Measurements from ENCODE around the gene RPL15. TPM values are rescaled to one million over a fixed set of nuclear protein-coding genes. Genes with fewer than 3 reads are reported as not detected.
"Not testable (repeated sequence)": the region's sequence is repeated elsewhere in the genome, so short reads cannot be mapped to it uniquely, and the experiment has no call there.

RPL15 gene
- total and polyA plus RNA-seq, 2 experiments from 2014 or later: 1,318 to 3,305 TPM

- no peak overlapping the region for H3K4me3 ChIP-seq
- DNase-seq (ENCODE audit: low spot score): no peak
- no peak overlapping the region for H3K27ac ChIP-seq
- no peak overlapping the region for H2AFZ ChIP-seq
- H3K36me3 ChIP-seq (replicated peaks; ENCODE audit: insufficient read depth, low read depth): no peaks in the 10 kb centered on the region
- no peaks in the 10 kb centered on the region for H3K9me3 ChIP-seq (ENCODE audit: low read depth)
- H3K9me2 ChIP-seq (replicated peaks; ENCODE audit: insufficient read depth): no peaks in the 10 kb centered on the region
- no peak for TF ChIP-seq EZH2phosphoT487 (IDR thresholded peaks at IDR 0.05; ENCODE audit: low read depth, severe bottlenecking, unreplicated experiment)
- TF ChIP-seq, protein P1, sequence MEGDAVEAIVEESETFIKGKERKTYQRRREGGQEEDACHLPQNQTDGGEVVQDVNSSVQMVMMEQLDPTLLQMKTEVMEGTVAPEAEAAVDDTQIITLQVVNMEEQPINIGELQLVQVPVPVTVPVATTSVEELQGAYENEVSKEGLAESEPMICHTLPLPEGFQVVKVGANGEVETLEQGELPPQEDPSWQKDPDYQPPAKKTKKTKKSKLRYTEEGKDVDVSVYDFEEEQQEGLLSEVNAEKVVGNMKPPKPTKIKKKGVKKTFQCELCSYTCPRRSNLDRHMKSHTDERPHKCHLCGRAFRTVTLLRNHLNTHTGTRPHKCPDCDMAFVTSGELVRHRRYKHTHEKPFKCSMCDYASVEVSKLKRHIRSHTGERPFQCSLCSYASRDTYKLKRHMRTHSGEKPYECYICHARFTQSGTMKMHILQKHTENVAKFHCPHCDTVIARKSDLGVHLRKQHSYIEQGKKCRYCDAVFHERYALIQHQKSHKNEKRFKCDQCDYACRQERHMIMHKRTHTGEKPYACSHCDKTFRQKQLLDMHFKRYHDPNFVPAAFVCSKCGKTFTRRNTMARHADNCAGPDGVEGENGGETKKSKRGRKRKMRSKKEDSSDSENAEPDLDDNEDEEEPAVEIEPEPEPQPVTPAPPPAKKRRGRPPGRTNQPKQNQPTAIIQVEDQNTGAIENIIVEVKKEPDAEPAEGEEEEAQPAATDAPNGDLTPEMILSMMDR (IDR thresholded peaks at IDR 0.05; ENCODE audit: poor library complexity): no peak
- no peak for TF ChIP-seq EZH2 (IDR thresholded peaks at IDR 0.05; ENCODE audit: borderline replicate concordance)
- peaks cover 13% of the 10 kb centered on the region for H4K20me1 ChIP-seq (ENCODE audit: insufficient read depth, poor library complexity, severe bottlenecking)
- peaks cover 85% of the 10 kb centered on the region for H3K79me2 ChIP-seq
- no peak overlapping the region for H3K4me2 ChIP-seq
- H3K27me3 ChIP-seq: no peaks in the 10 kb centered on the region
- H3K4me1 ChIP-seq (ENCODE audit: insufficient read depth): no peaks in the 10 kb centered on the region
- WGBS (ENCODE audit: low lambda C conversion rate, missing lambda C conversion rate): 58% methylated on average over 4 of the region's 4 CpGs
Observed at GRCh38 chr3:23880703-23881339, 36.1 kb upstream of the RPL15 start.

- H4K20me1 ChIP-seq (ENCODE audit: insufficient read depth, poor library complexity, severe bottlenecking); DNase-seq (ENCODE audit: low spot score); H3K9me2 ChIP-seq (replicated peaks; ENCODE audit: insufficient read depth); H3K36me3 ChIP-seq (replicated peaks; ENCODE audit: insufficient read depth, low read depth); H2AFZ ChIP-seq; H3K27ac ChIP-seq; H3K4me3 ChIP-seq; H3K4me2 ChIP-seq; H3K4me1 ChIP-seq (ENCODE audit: insufficient read depth); H3K27me3 ChIP-seq; H3K9me3 ChIP-seq (ENCODE audit: low read depth): not testable (repeated sequence)
- 65% methylated on average over 4 of the region's 4 CpGs for WGBS (ENCODE audit: low lambda C conversion rate, missing lambda C conversion rate)
- peaks cover 81% of the 10 kb centered on the region for H3K79me2 ChIP-seq
Observed at GRCh38 chr3:23881993-23882392, 34.9 kb upstream of the RPL15 start.

- Histone ChIP-seq H3K4me2 (no peak overlapping the region), H4K20me1 (ENCODE audit: insufficient read depth, poor library complexity, severe bottlenecking) (peaks cover 11% of the 10 kb centered on the region), H3K36me3 (replicated peaks; ENCODE audit: insufficient read depth, low read depth) (no peaks in the 10 kb centered on the region), H2AFZ (no peak overlapping the region), H3K79me2 (peaks cover 76% of the 10 kb centered on the region), H3K9me2 (replicated peaks; ENCODE audit: insufficient read depth) (no peaks in the 10 kb centered on the region), H3K4me3 (no peak overlapping the region), H3K27me3 (no peaks in the 10 kb centered on the region), H3K4me1 (ENCODE audit: insufficient read depth) (no peaks in the 10 kb centered on the region), H3K9me3 (ENCODE audit: low read depth) (no peaks in the 10 kb centered on the region), H3K27ac (no peak overlapping the region)
- WGBS (ENCODE audit: low lambda C conversion rate, missing lambda C conversion rate): 98% methylated on average over 16 of the region's 28 CpGs
- DNase-seq (ENCODE audit: low spot score): no peak
- TF ChIP-seq EZH2phosphoT487 (IDR thresholded peaks at IDR 0.05; ENCODE audit: low read depth, severe bottlenecking, unreplicated experiment): no peak
- TF ChIP-seq, protein P1 (IDR thresholded peaks at IDR 0.05; ENCODE audit: poor library complexity): no peak
- TF ChIP-seq EZH2 (IDR thresholded peaks at IDR 0.05; ENCODE audit: borderline replicate concordance): no peak
Observed at GRCh38 chr3:23882487-23882918, 34.4 kb upstream of the RPL15 start.

GRCh38 chr3:23884481-23884880, 32.5 kb upstream of the RPL15 start:
- H3K79me2 ChIP-seq: peaks cover 63% of the 10 kb centered on the region
- TF ChIP-seq, protein P1 (IDR thresholded peaks at IDR 0.05; ENCODE audit: poor library complexity): peak; percentile 5
- TF ChIP-seq EZH2 (IDR thresholded peaks at IDR 0.05; ENCODE audit: borderline replicate concordance): no peak
- no peaks in the 10 kb centered on the region for H3K27me3 ChIP-seq
- H4K20me1 ChIP-seq (ENCODE audit: insufficient read depth, poor library complexity, severe bottlenecking): peaks cover 19% of the 10 kb centered on the region
- H3K4me2 ChIP-seq: no peak overlapping the region
- WGBS (ENCODE audit: low lambda C conversion rate, missing lambda C conversion rate): 90% methylated on average over 2 of the region's 2 CpGs
- H3K27ac ChIP-seq: no peak overlapping the region
- H3K4me1 ChIP-seq (ENCODE audit: insufficient read depth): no peaks in the 10 kb centered on the region
- DNase-seq (ENCODE audit: low spot score): no peak
- H3K36me3 ChIP-seq (replicated peaks; ENCODE audit: insufficient read depth, low read depth): no peaks in the 10 kb centered on the region
- no peaks in the 10 kb centered on the region for H3K9me2 ChIP-seq (replicated peaks; ENCODE audit: insufficient read depth)
- H2AFZ ChIP-seq: no peak overlapping the region
- no peaks in the 10 kb centered on the region for H3K9me3 ChIP-seq (ENCODE audit: low read depth)
- H3K4me3 ChIP-seq: no peak overlapping the region
